HCT116 (cell line): ENCODE data around the gene MAPK1. TPM values are rescaled to one million over a fixed set of nuclear protein-coding genes. Genes with fewer than 3 reads are reported as not detected.

Source experiments
- ATAC-seq: fragments of 200-7000 bp; cut with Tn5 transposase; 2 replicates; pipeline ENCODE4 v1.9.1; 2020; ENCODE audit warnings: mild to moderate bottlenecking, moderate library complexity
- BruUV-seq: library from RNA; stranded (reverse); fragments of 400-500 nt; replicated peaks from 2 replicates; lab custom pipeline; 2021; lab: Mats Ljungman, UMichigan
- CTCF ChIA-PET: fragments of 300-600 bp; sonication (Branson Sonifier 250); formaldehyde crosslinking; loops from one replicate; lab custom pipeline; 2021; ENCODE audit warnings: antibody characterized with exemption; lab: Charles Lee
- POLR2A ChIA-PET: fragments of 300-600, 350-600 bp; sonication (Branson Sonifier 250); formaldehyde crosslinking; loops from one replicate; lab custom pipeline; 2021; ENCODE audit warnings: antibody characterized with exemption; lab: Charles Lee
- RAD21 ChIA-PET, 2 experiments: fragments of 300-600 bp; sonication (Branson Sonifier 250); formaldehyde crosslinking; loops; one replicate each; lab custom pipeline; 2023; ENCODE audit warnings: low total read pairs in 2 of 2; ENCODE audit not compliant: uncharacterized antibody in 2 of 2, unreplicated experiment in 2 of 2, low non-redundant PET in 1 of 2; lab: Charles Lee
- DNase-seq: peaks from one replicate; pipeline ENCODE4 v3.0.0-alpha.2; 2010; ENCODE audit warnings: low read depth, low spot score
- H2AFZ ChIP-seq: fragments of 200-600 bp; shearing (Covaris generic), sonication (generic); 2 replicates; pipeline ENCODE4 v1.6.1; 2017; ENCODE audit warnings: low read depth, mixed run types, mixed read lengths, antibody characterized with exemption, low read length; ENCODE audit not compliant: poor library complexity, severe bottlenecking
- H3K27ac ChIP-seq: 2 replicates; pipeline ENCODE4 v1.5.1; 2012; ENCODE audit warnings: low read depth, low read length
- H3K27me3 ChIP-seq: fragments of 200-600 bp; sonication (generic); 2 replicates; pipeline ENCODE4 v1.6.1; 2016; ENCODE audit warnings: mixed run types, low read length, mixed read lengths; ENCODE audit not compliant: insufficient read depth
- H3K36me3 ChIP-seq, 2 experiments: fragments of 200-500 bp in 1 of 2; fragments of 200-600 bp in 1 of 2; sonication (Bioruptor generic) in 1 of 2; sonication (generic) in 1 of 2; 2 replicates each; pipeline versions ENCODE4 v1.5.1 to v1.6.1; 2014 to 2016; ENCODE audit warnings: low read length in 2 of 2, inconsistent platforms in 1 of 2, mixed read lengths in 1 of 2, mixed run types in 1 of 2; ENCODE audit not compliant: insufficient read depth in 2 of 2, control insufficient read depth in 1 of 2
- H3K4me1 ChIP-seq, 2 experiments: fragments of 200-600 bp in 1 of 2; sonication (generic) in 1 of 2; 2 replicates each; pipeline versions ENCODE4 v1.5.1 to v1.6.1; 2012 to 2017; ENCODE audit warnings: low read length in 2 of 2, inconsistent platforms in 1 of 2, mild to moderate bottlenecking in 1 of 2, mixed read lengths in 1 of 2, mixed run types in 1 of 2, moderate library complexity in 1 of 2; ENCODE audit not compliant: insufficient read depth in 2 of 2, control insufficient read depth in 1 of 2
- H3K4me2 ChIP-seq: fragments of 200-600 bp; sonication (generic); 2 replicates; pipeline ENCODE4 v1.6.1; 2017; ENCODE audit warnings: mixed run types, low read length, mixed read lengths
- H3K4me3 ChIP-seq, 2 experiments: fragments of 200-600 bp in 1 of 2; sonication (generic) in 1 of 2; replicated peaks in 1 of 2; 2 replicates each; pipeline ENCODE4 v1.5.1; 2011 to 2016; ENCODE audit warnings: low read length in 2 of 2, control low read depth in 1 of 2, low read depth in 1 of 2, mild to moderate bottlenecking in 1 of 2, mixed read lengths in 1 of 2, mixed run types in 1 of 2
- H3K79me2 ChIP-seq: fragments of 200-600 bp; sonication (generic); 2 replicates; pipeline ENCODE4 v1.6.1; 2017; ENCODE audit warnings: mild to moderate bottlenecking, mixed run types, low read length, moderate library complexity, mixed read lengths; ENCODE audit not compliant: insufficient read depth
- H3K9ac ChIP-seq: fragments of 200-600 bp; sonication (generic); 2 replicates; pipeline ENCODE4 v1.6.1; 2016; ENCODE audit warnings: low read length, mixed read lengths
- H3K9me2 ChIP-seq: fragments of 200-600 bp; sonication (generic), shearing (Covaris generic); 2 replicates; pipeline ENCODE4 v1.6.1; 2017; ENCODE audit warnings: mixed run types, mild to moderate bottlenecking, moderate library complexity; ENCODE audit not compliant: insufficient read depth
- H3K9me3 ChIP-seq, 2 experiments: fragments of 200-500 bp in 1 of 2; fragments of 200-600 bp in 1 of 2; sonication (Bioruptor generic) in 1 of 2; sonication (generic) in 1 of 2; 2 replicates each; pipeline ENCODE4 v1.6.1; 2014 to 2017; ENCODE audit warnings: low read length in 2 of 2, mixed read lengths in 2 of 2, inconsistent platforms in 1 of 2, low read depth in 1 of 2, mild to moderate bottlenecking in 1 of 2, mixed run types in 1 of 2, moderate library complexity in 1 of 2; ENCODE audit not compliant: control insufficient read depth in 1 of 2, insufficient read depth in 1 of 2
- H4K20me1 ChIP-seq: fragments of 200-600 bp; sonication (generic), shearing (Covaris generic); 2 replicates; pipeline ENCODE4 v1.6.1; 2017; ENCODE audit warnings: mixed run types, mild to moderate bottlenecking, moderate library complexity; ENCODE audit not compliant: insufficient read depth
- CBX3 ChIP-seq: IDR thresholded peaks from 2 replicates; pipeline ENCODE4 v1.6.1; 2012; ENCODE audit warnings: low read depth
- CEBPB ChIP-seq: IDR thresholded peaks from 2 replicates; pipeline ENCODE4 v1.6.1; 2012; ENCODE audit warnings: low read depth
- EGR1 ChIP-seq: IDR thresholded peaks from 2 replicates; pipeline ENCODE4 v1.6.1; 2012; ENCODE audit warnings: low read depth
- ELF1 ChIP-seq: IDR thresholded peaks from 2 replicates; pipeline ENCODE4 v1.6.1; 2012; ENCODE audit warnings: low read depth, borderline replicate concordance
- EZH2 ChIP-seq: fragments of 200-600 bp; sonication (generic); IDR thresholded peaks from 2 replicates; pipeline ENCODE4 v1.6.1; 2017; ENCODE audit warnings: antibody characterized with exemption, mixed run types
- EZH2phosphoT487 ChIP-seq: fragments of 200-600 bp; IDR thresholded peaks from 2 replicates; pipeline ENCODE4 v1.6.1; 2018; ENCODE audit warnings: antibody characterized with exemption, borderline replicate concordance
- FOSL1 ChIP-seq: IDR thresholded peaks from 2 replicates; pipeline ENCODE4 v1.6.1; 2012; ENCODE audit warnings: low read depth
- JUND ChIP-seq: IDR thresholded peaks from 2 replicates; pipeline ENCODE4 v1.6.1; 2012
- POLR2AphosphoS5 ChIP-seq: IDR thresholded peaks from 2 replicates; pipeline ENCODE4 v1.6.1; 2011; ENCODE audit warnings: mild to moderate bottlenecking, low read depth, low read length, moderate library complexity
- SIN3A ChIP-seq: IDR thresholded peaks from 2 replicates; pipeline ENCODE4 v1.6.1; 2012; ENCODE audit warnings: low read depth
- SRF ChIP-seq: IDR thresholded peaks from 2 replicates; pipeline ENCODE4 v1.6.1; 2012; ENCODE audit warnings: low read depth
- TCF7L2 ChIP-seq: IDR thresholded peaks from 2 replicates; pipeline ENCODE4 v1.7.0; 2011; ENCODE audit warnings: borderline replicate concordance, inconsistent platforms; ENCODE audit not compliant: insufficient read depth, insufficient read length; ENCODE audit errors: extremely low read depth
- YY1 ChIP-seq: IDR thresholded peaks from 2 replicates; pipeline ENCODE4 v1.6.1; 2011; ENCODE audit warnings: low read length, low read depth, moderate library complexity, mild to moderate bottlenecking; ENCODE audit not compliant: insufficient replicate concordance; ENCODE audit errors: extremely low read depth
- ZFX ChIP-seq: fragments of 450-650 bp; IDR thresholded peaks from 2 replicates; pipeline ENCODE4 v1.6.1; 2017
- ZNF274 ChIP-seq: fragments of 200-500 bp; sonication (Bioruptor generic); IDR thresholded peaks from 2 replicates; pipeline ENCODE4 v1.6.1; 2014; ENCODE audit warnings: mild to moderate bottlenecking, low read depth, low read length, inconsistent platforms
- intact Hi-C: fragments of 100-400 bp; cut with micrococcal nuclease; formaldehyde crosslinking; loops from 2 replicates; pipeline ENCODE4 v1.10.0; 2022
- total RNA-seq: library from RNA; stranded (reverse); gene quantifications from one replicate; pipeline ENCODE4 v1.2.1, GENCODE V29; 2021; ENCODE audit not compliant: unreplicated experiment
- TF ChIP-seq, protein P1 (sequence below): IDR thresholded peaks from 2 replicates; pipeline ENCODE4 v1.6.1; 2011; ENCODE audit warnings: mild to moderate bottlenecking, low read length, moderate library complexity; ENCODE audit not compliant: insufficient replicate concordance; ENCODE audit errors: extremely low read depth
- TF ChIP-seq, protein P2 (sequence below): IDR thresholded peaks from 2 replicates; pipeline ENCODE4 v1.6.1; 2012
- TF ChIP-seq, protein P3 (sequence below), 3 experiments: fragments of 200-600 bp in 1 of 3; sonication (generic) in 1 of 3; IDR thresholded peaks in 2 of 3; conservative IDR thresholded peaks in 1 of 3; 2 replicates each; pipeline ENCODE4 v1.5.1; 2012 to 2017; ENCODE audit warnings: low read depth in 2 of 3, low read length in 2 of 3, antibody characterized with exemption in 1 of 3, borderline replicate concordance in 1 of 3, control low read depth in 1 of 3, mild to moderate bottlenecking in 1 of 3, mixed read lengths in 1 of 3, mixed run types in 1 of 3, moderate library complexity in 1 of 3; ENCODE audit not compliant: insufficient read depth in 1 of 3

MAPK1 gene
- total RNA-seq, 1 experiment from 2014 or later = 137 TPM

DNA sequence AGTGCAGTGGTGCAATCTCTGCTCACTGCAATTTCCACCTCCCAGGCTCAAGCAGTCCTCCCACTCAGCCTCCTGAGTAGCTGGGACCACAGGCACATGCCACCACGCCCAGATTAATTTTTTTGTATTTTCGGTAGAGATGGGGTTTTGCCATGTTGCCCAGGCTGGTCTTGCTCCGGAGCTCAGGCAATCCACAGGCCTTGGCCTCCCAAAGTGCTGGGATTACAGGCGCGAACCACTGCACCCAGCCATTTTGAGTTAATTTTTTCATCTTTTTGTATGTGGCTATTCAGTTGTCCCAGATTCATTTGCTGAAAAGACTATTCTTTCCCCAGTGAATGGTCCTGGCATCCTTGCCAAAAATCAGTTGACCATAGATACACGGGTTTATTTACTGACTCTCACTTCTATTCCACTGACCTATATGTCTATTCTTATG lies 63.6 kb downstream of the MAPK1 start:
- ChIA-PET POLR2A (no interaction called here), RAD21 (no interaction called here), CTCF (no interaction called here)
- no peak overlapping the region for H3K4me3 ChIP-seq
- peaks cover 26 to 36% of the 10 kb centered on the region in 2 experiments; a peak in 3 of 4 replicates for H3K36me3 ChIP-seq
- no peaks in the 10 kb centered on the region for H3K4me1 ChIP-seq
- no peak overlapping the region for H2AFZ ChIP-seq
- intact Hi-C loops = no loop called here
- no peak for TF ChIP-seq ZFX
- no peak for TF ChIP-seq SRF
- no peak for TF ChIP-seq TCF7L2
- TF ChIP-seq, protein P1, sequence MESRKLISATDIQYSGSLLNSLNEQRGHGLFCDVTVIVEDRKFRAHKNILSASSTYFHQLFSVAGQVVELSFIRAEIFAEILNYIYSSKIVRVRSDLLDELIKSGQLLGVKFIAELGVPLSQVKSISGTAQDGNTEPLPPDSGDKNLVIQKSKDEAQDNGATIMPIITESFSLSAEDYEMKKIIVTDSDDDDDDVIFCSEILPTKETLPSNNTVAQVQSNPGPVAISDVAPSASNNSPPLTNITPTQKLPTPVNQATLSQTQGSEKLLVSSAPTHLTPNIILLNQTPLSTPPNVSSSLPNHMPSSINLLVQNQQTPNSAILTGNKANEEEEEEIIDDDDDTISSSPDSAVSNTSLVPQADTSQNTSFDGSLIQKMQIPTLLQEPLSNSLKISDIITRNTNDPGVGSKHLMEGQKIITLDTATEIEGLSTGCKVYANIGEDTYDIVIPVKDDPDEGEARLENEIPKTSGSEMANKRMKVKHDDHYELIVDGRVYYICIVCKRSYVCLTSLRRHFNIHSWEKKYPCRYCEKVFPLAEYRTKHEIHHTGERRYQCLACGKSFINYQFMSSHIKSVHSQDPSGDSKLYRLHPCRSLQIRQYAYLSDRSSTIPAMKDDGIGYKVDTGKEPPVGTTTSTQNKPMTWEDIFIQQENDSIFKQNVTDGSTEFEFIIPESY = no peak
- no peak for TF ChIP-seq FOSL1
- TF ChIP-seq SIN3A = no peak
- H3K27me3 ChIP-seq = no peaks in the 10 kb centered on the region
- H3K9me2 ChIP-seq = no peaks in the 10 kb centered on the region
- H3K4me2 ChIP-seq = no peak overlapping the region
- no peaks in the 10 kb centered on the region for H4K20me1 ChIP-seq
- BruUV-seq = no TSS peak
- no peaks in the 10 kb centered on the region for H3K9me3 ChIP-seq
- no peak for DNase-seq
- H3K9ac ChIP-seq = no peak overlapping the region
- ATAC-seq = no peak
- H3K27ac ChIP-seq = no peak overlapping the region
- peaks cover 13% of the 10 kb centered on the region for H3K79me2 ChIP-seq

DNA sequence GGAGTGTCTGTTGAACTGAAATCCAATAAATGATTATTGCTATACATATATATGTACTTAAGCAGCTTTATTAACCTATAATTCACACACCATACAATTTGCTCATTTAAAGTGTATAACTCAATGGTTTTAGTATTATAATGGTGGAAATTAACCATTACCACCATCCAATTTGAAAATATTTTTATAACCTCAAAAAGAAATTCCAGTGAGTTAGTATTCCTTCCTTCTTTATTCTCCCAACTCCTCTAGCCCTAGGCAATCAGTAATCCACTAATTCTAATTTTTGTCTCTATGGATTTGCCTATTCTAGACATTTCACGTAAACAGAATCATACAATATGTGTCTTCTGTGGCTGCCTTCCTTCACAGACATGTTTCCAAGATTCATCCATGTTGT lies 64.8 kb downstream of the MAPK1 start:
- no peaks in the 10 kb centered on the region for H3K27me3 ChIP-seq
- POLR2A ChIA-PET = no interaction called here
- no TSS peak for BruUV-seq
- CTCF ChIA-PET = no interaction called here
- H2AFZ ChIP-seq = no peak overlapping the region
- H3K4me3 ChIP-seq = no peak overlapping the region
- H3K4me1 ChIP-seq = no peaks in the 10 kb centered on the region
- RAD21 ChIA-PET = no interaction called here
- no peaks in the 10 kb centered on the region for H3K9me2 ChIP-seq
- no peak for ATAC-seq
- intact Hi-C loops = no loop called here
- H3K27ac ChIP-seq = no peak overlapping the region
- DNase-seq = no peak
- peaks cover under 1% of the 10 kb centered on the region; the same call in 1 of the 2 replicates for H3K79me2 ChIP-seq
- peaks cover 32 to 36% of the 10 kb centered on the region in 2 experiments for H3K36me3 ChIP-seq
- TF ChIP-seq CBX3 (no peak), YY1 (no peak), EZH2phosphoT487 (no peak), FOSL1 (no peak), POLR2AphosphoS5 (no peak), JUND (no peak), EGR1 (no peak), ELF1 (no peak), EZH2 (no peak), ZNF274 (no peak), SRF (no peak), TCF7L2 (no peak), ZFX (no peak), CEBPB (no peak)
- TF ChIP-seq, protein P2, sequence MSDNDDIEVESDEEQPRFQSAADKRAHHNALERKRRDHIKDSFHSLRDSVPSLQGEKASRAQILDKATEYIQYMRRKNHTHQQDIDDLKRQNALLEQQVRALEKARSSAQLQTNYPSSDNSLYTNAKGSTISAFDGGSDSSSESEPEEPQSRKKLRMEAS = no peak
- TF ChIP-seq, protein P3, sequence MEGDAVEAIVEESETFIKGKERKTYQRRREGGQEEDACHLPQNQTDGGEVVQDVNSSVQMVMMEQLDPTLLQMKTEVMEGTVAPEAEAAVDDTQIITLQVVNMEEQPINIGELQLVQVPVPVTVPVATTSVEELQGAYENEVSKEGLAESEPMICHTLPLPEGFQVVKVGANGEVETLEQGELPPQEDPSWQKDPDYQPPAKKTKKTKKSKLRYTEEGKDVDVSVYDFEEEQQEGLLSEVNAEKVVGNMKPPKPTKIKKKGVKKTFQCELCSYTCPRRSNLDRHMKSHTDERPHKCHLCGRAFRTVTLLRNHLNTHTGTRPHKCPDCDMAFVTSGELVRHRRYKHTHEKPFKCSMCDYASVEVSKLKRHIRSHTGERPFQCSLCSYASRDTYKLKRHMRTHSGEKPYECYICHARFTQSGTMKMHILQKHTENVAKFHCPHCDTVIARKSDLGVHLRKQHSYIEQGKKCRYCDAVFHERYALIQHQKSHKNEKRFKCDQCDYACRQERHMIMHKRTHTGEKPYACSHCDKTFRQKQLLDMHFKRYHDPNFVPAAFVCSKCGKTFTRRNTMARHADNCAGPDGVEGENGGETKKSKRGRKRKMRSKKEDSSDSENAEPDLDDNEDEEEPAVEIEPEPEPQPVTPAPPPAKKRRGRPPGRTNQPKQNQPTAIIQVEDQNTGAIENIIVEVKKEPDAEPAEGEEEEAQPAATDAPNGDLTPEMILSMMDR (IDR thresholded peaks at IDR 0.05 in 2 of 3, conservative IDR thresholded peaks at IDR 0.05 in 1 of 3; ENCODE audit: borderline replicate concordance in 1 of 3, insufficient read depth in 1 of 3, low read depth in 2 of 3, low read length in 2 of 3) = no peak
- H3K4me2 ChIP-seq = no peak overlapping the region
- no peaks in the 10 kb centered on the region for H3K9me3 ChIP-seq
- H4K20me1 ChIP-seq = no peaks in the 10 kb centered on the region
- no peak overlapping the region for H3K9ac ChIP-seq
